Measurements from ENCODE around the gene CTR9.

Gene CTR9

DNA sequence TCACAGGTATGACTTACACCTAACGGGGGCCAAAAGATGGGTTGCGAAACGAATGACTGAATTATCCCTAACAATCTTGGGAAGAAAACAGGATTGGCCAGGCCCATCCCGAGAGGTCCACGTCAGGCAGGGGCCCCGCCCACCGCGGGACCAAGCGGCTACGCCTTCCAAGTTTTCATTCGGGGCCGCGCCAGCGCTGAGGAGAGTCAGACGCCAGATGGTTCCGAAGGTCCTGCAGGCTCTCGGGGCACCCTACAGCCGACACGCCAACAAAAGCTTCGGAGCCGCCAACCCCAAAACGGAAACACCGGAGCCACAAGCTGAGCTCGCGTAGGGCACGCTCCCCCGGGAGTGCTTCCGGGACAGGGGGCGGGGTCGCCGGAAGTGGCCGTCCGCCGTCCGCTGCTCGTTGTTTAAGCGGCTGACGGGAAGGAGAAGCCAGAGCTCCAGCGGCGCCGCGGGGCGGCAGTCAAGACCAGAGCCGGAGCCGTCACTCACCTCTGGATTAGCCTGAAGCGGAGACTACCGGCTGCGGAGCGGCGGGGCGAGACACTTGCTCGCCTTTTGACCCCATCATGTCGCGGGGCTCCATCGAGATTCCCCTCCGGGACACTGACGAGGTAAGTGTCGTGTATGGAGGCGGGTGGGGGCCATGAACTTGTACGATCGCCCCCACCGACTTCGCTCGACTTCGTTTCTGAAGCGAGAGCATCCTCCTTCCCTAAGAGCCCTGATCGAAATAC is at the start of gene CTR9:
CTR9 (plus strand) TSS at position 409 of the 743 bp plus-strand sequence; CDS start at position 576, 167 bp downstream.
- peak; percentile 63 for DNase-seq

DNA sequence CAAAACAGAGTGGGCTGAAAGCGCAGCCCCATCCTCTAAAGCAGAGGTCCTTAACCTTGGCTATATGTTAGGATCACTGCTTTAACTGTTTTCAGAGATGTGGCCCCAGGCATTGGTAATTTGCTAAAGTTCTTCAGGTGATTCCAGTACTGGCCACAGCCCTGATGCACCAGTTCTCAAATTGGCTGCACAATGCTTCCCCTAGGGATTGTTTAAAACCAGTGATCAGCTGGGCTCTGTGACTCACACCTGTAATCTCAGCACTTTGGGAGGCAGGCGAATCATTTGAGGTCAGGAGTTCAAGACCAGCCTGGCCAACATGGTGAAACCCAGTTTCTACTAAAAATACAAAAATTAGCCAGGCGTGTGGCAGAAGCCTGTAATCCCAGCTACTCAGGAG is 49.1 kb upstream of the CTR9 start:
- DNase-seq: no peak

DNA sequence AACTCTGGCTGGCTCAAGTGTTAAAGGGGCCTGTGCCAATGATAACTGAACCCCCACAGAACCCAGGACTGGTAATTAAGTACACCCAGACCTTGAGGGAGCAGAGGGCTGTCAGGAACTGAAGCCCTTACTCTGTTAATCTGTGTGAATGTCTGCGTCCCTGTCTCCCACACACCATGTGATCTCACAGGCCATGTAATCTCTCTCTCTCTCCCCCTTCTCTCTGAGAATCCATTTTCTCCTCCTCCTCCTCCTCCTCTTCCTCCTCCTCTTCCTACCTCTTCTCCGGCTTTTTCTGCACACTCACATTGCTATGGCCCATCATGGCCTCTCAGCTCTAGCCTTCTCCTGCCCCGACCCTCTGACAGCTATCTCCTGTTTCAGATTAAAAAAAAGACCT is 42.9 kb upstream of the CTR9 start:
- no peak for DNase-seq

DNA sequence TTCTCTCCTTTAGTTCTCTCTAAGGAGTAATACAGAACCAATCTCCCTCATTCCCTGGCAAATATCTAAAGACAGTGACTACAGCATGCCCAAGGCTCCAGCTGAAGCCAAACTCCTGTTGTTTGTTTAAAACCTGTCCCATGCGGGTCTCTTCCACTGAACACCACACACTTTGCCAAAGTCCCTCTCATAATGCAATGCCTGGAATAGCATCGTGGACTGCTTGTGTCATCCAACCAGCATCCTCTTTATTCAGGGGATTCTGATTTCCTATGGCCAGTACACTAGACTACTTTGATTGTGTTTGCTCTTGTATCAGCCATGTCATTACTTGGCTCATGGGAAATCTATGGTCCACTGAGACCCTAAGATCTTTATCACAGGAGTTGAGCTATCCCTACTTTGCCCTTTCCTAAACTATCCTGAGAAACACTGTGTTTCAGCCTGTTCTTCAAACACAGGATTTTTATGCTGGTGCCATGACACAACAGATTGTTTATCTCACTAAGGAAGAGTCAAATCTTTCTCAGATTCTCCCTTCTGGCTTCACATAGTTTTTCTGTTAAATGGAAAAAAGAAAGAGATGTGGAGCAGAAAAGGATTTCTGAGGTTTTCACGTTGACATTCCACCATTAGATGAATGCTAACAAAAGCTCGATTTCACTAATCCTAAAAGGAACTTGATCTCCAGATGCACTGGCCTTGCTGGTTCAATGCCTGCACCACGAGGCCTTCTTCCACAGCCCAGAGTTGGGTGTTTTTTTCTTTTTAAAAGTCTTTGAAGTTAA is 41.6 kb upstream of the CTR9 start:
- DNase-seq: no peak

DNA sequence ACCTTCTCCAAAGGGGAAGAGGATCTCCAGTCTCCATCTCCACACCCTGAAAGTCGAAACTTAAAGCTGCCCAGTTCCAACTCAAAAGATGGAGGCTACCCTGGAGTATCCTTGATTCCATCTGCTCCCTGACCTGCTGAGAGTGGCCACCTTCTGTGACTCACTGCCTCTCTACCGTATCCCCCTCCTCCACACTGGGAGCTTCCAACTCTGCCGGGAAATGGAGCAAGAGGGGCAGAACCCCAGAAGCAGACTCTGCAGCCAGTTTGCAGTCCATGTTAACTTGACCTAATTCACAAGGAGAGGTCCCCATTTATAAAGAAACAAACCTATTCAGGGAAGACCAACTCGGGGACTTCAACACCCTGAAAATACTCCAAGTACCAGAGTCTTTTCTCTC is 35.5 kb upstream of the CTR9 start:
- no peak for DNase-seq

DNA sequence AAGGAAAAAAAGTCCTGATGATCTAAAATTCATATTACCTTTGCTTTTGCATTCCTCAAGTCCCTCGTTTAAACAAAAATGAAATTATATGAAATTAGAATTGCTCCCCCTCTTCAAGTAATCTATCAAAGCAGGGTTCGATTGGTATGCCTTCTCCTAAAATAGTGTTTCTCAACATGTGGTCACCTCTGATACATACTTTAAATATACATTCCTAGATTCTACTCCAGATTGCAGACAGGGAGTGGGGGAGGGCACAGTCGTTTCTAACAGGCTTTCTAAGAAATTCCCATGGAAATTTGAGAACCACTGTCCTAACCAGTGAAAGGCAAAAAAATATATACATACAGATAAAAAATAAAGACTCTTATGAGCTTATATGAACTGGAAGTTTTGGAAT is 34.9 kb upstream of the CTR9 start:
- no peak for DNase-seq

DNA sequence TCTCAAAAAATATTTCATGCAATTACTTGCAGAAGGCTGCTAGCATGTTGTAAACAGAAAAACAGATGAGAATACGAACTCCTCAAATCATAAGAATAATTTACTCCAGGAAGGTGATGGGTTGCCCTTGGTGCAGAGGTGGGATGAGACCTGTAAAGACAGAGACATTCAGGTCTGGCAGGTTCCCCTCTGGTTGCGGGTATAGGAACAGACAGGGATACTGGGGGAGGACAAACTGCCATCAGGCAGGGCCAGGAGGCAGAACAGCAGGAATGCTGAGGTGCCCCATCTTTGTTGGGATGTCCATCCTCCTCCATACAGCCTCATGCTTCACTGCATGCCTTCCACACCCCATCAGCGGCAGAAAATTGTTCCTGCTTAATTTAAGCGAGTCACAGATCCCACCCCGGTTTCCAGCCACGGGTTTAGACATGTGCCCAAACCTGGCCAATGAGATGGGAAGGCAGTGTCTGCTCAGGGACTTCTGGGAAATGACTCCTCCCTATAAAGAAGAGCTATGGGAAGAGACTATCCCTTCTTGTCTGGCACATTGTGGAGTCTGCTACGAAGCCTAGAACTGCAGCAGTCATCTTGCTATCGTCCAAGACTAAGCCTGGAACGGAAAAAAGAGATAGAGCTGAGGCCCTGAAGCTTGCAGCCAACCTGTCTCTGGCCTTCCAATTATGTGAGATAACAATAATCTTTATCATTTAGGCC is 34.3 kb upstream of the CTR9 start:
- DNase-seq: no peak

DNA sequence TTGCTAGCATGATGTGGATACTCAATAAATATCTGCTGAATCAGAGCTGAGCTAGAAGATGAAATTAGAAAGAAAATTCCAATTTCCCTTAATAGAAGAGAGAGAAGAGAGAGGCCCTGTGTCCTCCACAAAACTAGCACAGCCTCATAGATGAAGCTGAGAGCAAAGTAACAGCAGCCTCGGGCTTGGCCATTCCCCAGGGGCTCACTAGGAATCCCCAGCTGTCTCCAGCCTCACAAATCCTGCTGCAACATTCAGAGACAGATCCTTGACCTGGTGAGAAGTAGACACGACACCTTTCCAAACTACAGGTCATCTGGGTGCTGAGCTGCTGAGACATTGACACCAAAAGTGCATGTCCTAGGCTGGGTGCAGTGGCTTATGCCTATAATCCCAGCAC is 31.4 kb upstream of the CTR9 start:
- no peak for DNase-seq

DNA sequence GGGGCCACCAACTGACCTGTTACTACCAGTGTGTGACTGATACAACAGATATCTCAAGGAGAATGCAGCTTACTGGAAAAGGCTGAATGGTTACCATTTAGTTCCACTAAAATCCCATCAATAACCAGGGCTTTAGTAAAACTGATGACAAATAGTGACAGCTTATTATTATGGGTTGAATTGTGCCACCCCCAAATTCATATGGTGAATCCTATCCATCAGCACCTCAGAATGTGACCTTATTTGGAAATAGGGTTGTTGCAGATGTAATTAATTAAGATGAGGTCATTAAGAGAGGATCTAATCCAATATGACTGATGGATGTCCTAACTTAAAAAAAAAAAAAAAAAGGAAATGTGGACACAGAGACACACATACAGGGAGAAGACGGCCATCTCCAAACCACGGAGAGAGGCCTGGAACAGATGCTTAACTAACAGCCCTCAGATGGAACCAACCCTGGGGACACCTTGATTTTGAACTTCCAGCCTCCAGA is 30.1 kb upstream of the CTR9 start:
- no peak for DNase-seq

DNA sequence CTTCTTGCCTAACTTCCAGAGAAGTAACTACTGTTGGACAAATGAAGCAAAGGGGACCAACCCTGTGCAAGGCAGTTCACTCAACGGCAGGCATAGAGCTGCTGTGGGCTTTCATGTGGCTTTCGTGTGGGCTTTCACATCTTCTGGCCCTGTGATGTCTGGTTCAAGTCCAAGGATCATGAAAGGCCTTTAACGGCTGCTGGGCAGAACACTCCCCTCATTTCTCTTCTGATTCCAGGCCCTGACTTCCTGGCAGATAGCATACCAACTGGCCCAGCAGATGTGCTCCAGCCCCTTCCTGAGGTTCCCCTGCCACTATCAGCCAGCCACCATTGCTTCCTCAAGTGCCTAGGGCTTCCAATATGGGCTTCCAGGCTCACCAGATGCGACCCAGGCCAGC is 28.7 kb upstream of the CTR9 start:
- no peak for DNase-seq

DNA sequence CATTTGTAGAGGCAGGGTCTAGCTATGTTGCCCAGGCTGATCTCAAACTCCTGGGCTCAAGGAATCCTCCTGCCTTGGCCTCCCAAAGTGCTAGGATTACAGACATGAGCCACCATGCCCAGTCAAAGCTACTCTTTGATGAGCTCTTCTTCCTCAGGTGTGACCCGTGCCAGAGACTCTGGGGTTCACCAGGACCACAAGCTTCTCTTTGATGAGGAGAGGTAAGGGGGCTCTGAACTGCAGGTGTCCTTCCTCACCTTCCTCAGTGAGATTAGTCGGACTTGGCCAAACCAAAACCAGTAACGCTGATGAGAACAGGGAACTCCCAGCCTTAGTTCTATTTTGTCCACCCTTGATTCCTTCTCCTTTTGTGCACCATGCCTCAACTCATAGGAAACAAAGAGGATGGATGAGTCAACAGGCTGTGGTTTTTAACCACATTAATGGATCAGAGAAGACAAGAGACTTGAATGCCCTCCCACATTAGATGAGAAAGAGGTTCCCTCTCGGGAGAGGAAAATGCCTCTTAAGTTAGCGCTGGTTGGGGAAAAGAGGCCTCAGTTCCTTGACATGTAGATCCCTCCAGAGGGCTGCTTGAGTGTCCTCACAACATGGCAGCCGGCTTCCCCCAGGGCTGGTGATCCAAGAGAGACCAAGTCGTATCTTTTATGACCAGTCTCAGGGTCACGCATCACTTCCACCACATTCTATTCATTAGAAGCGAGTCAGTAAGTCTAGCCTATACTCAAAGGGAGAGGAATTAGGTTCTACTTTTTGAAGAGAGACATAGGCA is 25.7 kb upstream of the CTR9 start:
- DNase-seq: no peak

DNA sequence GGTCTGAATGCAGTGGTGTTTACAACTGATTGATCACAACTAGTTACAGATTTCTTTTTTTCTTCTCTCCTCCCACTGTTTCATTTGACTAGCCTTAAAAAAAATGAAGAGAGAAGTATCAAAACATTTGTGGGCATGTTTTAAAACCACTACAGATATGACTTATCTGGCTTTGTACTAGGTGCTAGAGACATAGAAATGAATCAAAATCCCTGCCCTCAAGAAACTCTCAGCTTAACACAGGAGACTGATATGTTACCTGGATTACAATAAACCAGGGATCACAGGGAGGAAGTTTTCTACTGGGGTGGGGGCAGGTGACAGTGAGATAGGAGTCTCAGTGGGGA is 25.2 kb upstream of the CTR9 start:
- no peak for DNase-seq

DNA sequence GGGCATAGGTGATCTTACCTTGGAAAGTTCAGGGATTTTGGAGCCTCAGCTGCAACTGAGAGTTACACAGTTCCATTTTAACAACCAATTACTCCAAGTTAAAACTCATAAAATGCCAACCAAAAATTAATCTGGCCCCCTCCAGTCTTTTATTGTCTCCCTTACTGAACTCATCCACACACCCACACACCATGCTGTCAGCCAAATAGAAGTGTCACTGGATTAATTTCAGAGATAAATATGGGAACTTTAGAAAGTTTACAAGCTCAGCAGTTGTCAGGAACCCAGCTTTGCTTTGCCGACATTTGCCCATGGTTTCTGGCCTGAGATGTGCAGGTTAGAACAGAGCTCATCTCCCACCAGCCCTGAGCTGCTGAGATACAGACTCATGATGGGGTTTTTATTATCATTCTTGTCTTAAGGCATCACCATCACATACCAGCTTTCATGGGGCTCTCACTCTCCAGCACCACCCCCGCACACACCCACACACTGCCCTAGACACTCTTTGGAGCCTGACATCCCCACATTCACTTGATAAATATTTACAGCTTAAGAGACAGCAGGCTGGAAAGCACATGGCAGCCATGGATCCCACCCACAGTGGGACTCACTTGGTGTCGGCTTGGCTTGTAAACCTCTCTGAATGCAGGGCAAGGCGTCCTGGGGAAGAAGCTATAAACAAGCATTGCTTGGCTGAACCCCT is 23.7 kb upstream of the CTR9 start:
- no peak for DNase-seq

DNA sequence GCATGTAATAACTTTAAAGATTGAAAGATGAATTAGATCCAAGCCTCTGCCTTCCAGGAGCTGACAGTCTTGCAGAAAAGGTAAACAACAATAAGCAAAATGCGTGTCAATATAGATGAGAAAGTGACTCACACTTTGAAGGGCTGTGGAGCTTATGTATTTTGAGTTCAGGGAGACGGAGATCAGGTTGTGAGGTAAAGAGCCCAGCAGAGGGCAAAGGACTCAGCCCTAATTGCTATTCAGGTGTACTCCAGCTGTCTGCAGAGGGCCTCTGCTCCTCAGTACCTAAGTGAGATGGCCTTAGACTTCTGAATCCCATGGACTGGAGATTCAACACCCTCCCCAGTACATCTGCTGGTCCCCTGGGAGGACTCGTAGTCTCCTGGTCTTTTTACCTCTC is 22.9 kb upstream of the CTR9 start:
- no peak for DNase-seq

DNA sequence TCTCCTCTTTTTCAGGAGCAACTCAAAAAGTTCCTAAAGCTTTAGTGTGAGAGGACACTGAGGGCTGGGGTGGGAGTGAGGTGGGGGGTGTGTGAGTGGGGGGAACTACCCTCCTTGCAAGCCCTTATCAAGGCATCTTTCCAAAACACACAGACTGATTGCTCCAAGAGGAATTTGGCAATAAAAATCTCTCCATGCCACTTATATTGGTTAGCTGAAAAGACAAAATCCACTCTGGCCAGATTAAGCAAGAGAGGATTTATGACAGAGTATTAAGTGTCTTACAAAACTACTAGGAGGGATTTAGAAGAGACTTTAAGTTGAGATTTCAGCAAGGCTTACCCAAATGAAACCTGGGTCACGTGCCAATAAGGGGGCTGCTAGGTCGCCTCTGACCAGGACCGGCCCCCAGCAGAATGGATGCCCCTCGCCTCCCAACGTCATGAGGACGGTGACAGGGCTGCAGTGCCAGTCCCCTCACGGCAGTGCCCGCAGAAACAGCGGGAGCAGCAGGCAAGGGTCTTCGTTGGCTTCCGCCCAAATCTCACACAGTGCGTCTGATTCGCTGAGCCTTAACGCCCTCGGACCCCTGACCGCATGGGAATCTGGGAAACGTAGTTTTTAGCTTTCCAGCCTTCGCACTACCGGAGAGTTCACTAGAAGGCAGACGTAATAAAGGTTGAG is 22.1 kb upstream of the CTR9 start:
- no peak for DNase-seq

DNA sequence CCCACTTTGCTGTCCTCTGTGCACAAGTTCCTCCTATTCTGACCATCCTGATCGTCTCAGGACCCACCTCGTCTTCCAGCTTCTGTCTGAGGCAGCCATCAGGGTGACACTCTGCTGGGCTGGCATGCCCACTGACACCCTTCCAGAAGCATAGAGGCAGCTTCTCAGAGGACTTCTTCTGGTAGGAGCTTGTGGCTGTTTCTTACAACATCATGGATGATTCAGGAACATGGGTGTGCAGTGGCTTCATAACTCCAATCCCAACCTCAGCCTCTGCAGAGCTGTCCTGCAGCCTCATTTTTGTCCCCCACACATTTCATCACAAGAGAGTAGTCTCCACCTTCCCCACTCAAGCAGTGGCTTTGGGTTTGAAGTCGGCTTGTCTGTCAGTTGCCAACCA is 20.9 kb upstream of the CTR9 start:
- no peak for DNase-seq

DNA sequence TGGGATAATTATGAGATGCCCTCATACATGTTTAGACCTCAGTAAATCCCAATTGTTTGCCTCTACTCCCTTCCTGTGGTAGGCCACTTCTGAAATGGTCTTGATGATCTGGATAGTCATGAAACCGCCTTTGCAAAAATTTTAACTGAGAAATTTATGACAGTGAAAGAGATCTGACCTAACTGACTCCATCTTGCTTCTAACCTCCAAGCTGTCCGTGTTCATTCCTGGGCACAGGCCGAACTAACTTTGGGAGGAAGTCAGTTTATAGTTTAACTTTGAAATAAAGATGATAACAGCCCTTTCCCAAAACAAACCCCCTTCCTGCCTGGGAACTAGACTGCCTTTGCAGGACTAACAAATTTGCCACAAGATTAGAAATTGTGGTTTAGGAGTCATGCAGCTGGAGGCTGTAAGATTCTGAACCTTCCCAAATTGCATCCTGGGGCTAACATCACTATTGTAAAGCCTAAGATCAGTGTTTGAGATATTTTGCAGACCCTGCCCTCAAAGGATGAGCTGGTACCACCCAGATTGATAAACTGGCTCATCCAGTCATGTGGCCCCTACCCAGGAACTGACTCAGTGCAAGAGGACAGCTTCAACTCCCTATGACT is 19.9 kb upstream of the CTR9 start:
- no peak for DNase-seq

DNA sequence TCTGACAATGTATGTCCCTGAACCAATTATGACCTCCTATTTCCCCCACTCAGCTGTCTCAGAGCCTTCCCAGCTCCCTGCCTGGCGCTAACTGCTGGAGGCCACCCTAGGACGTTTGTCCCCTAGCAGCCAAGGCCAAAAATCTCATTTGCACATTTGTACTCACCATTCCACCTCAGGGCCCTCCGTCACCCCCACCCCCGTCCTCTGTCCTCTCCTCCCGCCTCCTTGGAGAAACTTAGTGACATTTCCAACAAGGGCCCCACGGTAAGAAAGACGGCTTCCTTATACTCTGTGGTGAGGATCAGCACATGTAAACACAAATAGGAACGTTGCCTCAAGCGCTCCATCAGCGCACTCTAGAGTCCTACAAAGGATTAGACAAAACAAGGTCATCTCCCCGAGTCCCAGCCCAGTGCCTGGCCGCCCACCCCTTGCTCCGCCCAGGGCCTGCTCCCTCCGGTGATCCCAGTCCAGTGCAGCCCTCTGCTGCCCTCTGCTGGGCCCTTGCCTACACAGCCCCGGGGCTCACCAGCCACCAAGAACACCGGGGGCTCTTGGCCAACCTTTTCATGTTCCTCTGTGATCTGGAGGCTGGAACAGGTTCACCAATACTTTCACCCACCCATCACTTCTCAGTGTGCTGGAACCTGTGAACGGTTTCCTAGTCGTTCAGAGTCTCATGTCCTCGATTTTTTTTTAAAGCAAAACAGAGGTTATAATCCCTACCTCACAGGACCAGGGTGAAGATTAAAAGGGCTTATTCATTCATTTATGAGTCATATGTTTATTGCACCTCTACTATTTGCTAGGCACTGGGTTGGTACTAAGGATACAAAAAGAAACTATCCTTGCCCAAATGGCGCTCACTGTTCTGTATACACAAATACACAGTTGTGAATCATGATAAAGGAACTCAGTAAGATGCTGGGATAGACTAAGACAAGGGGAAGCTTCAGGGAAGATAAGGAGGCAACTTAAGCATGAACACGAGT is 15.3 kb upstream of the CTR9 start:
- peak; percentile 17 for DNase-seq

DNA sequence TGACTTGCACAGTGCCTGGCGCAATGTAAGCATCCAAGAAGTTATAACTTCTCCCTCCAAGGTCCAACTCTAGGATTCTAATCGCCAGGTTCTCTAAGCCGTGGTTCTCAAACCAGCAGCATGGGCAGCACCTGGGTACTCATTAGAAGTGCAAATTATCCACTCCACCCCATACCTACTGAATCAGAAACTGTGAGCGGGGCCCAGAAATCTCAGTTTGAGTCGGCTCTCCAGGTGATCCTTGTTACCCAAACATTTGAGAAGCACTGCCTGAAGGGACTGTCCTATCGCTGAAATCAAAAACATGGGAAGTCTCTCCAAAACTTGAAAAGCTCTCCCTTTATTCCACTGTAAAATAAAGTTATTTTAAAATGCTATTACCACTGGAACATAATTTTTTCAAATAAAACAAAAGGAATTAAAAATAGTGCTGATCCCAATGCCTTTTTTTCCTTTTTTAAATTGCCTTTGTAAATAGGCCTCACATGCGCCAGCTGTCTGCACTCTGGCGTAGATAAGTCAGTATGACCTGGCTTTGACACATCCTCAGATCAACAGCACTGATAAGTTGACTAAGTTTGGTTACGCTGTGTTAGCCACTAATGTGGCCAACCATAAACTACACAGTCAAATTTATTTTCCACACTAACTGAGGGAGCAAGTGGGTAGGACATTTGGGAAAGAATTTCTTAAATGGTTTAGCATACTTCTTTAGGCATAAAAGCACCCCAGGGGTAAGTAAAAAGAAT is 8.4 kb upstream of the CTR9 start:
- no peak for DNase-seq
